CD4-positive, CD25-positive, alpha-beta regulatory T cell (primary cell): ENCODE measurements around the gene FBN2. TPM values are rescaled to one million over a fixed set of nuclear protein-coding genes. Genes with fewer than 3 reads are reported as not detected.

ENCODE experiments used
- ATAC-seq, 2 donors: fragments of 150-1000 bp; cut with Tn5 transposase; one replicate each; pipeline ENCODE4 v1.10.0; 2021; ENCODE audit warnings: low read depth in 2 of 2, moderate number of reproducible peaks in 2 of 2, moderate library complexity in 1 of 2
- DNase-seq, 3 donors: peaks; one replicate each; pipeline versions ENCODE4 v3.0.0 to v3.0.0-alpha.2; 2012 to 2022; ENCODE audit warnings: mixed read lengths in 1 of 3
- H3K27ac ChIP-seq: one replicate; pipeline ENCODE4 v1.7.0; 2013; ENCODE audit warnings: mild to moderate bottlenecking, low read length; ENCODE audit not compliant: insufficient read depth, poor library complexity, severe bottlenecking
- H3K27me3 ChIP-seq: one replicate; pipeline ENCODE4 v1.7.0; 2013; ENCODE audit warnings: low read length; ENCODE audit not compliant: control insufficient read depth, insufficient read depth
- H3K36me3 ChIP-seq: one replicate; pipeline ENCODE4 v1.7.0; 2013; ENCODE audit warnings: mild to moderate bottlenecking, low read length, moderate library complexity; ENCODE audit not compliant: control insufficient read depth, insufficient read depth
- H3K4me1 ChIP-seq: 2 replicates; pipeline ENCODE4 v1.7.0; 2013; ENCODE audit warnings: mild to moderate bottlenecking, low read length; ENCODE audit not compliant: insufficient read depth, control insufficient read depth, poor library complexity, severe bottlenecking
- H3K4me3 ChIP-seq: one replicate; pipeline ENCODE4 v1.7.0; 2013; ENCODE audit warnings: low read depth, mild to moderate bottlenecking, low read length, moderate library complexity
- H3K9me3 ChIP-seq, 2 experiments: 1 replicate in 1 of 2; 2 replicates in 1 of 2; pipeline ENCODE4 v1.7.0; 2013; ENCODE audit warnings: low read length in 2 of 2, mild to moderate bottlenecking in 1 of 2, moderate library complexity in 1 of 2; ENCODE audit not compliant: control insufficient read depth in 2 of 2
- H3K27ac Mint-ChIP-seq, 3 donors: one replicate each; pipeline ENCODE4 v1.8.0; 2020 to 2022; ENCODE audit warnings: mild to moderate bottlenecking in 3 of 3, mixed read lengths in 3 of 3, moderate library complexity in 2 of 3
- H3K27me3 Mint-ChIP-seq: one replicate; pipeline ENCODE4 v1.8.0; 2022; ENCODE audit warnings: mild to moderate bottlenecking, mixed read lengths
- H3K36me3 Mint-ChIP-seq: one replicate; pipeline ENCODE4 v1.8.0; 2020; ENCODE audit warnings: mixed read lengths
- H3K4me1 Mint-ChIP-seq, 4 donors: one replicate each; pipeline ENCODE4 v1.8.0; 2020 to 2022; ENCODE audit warnings: mixed read lengths in 4 of 4, mild to moderate bottlenecking in 1 of 4
- H3K4me3 Mint-ChIP-seq, 4 donors: one replicate each; pipeline ENCODE4 v1.8.0; 2020 to 2022; ENCODE audit warnings: mild to moderate bottlenecking in 4 of 4, mixed read lengths in 4 of 4, moderate library complexity in 3 of 4
- H3K9me3 Mint-ChIP-seq, 7 donors: one replicate each; pipeline ENCODE4 v1.8.0; 2020 to 2022; ENCODE audit warnings: mixed read lengths in 7 of 7, mild to moderate bottlenecking in 3 of 7, moderate library complexity in 2 of 7
- polyA plus RNA-seq, 4 donors: library from polyadenylated mRNA; unstranded; fragments of 300-500 nt; fragmentation: Illumina TruSeq; gene quantifications; one replicate each; pipeline ENCODE4 v1.2.3, GENCODE V29; 2021
- total RNA-seq: library from RNA; stranded (reverse); gene quantifications from one replicate; pipeline ENCODE4 v1.2.3, GENCODE V29; 2022

FBN2 gene
- total and polyA plus RNA-seq, 5 donors from 2014 or later = not detected

GRCh38 chr5:128220841-128221240 is 317.2 kb downstream of the FBN2 start:
- H3K27ac Mint-ChIP-seq = no peak overlapping the region
- Histone ChIP-seq H3K4me1 (no peaks in the 10 kb centered on the region), H3K27ac (no peak overlapping the region), H3K36me3 (no peaks in the 10 kb centered on the region), H3K4me3 (no peak overlapping the region), H3K9me3 (no peaks in the 10 kb centered on the region), H3K27me3 (no peaks in the 10 kb centered on the region)
- peaks cover 0 to 1% (median 0%) of the 10 kb centered on the region in 7 donors for H3K9me3 Mint-ChIP-seq
- no peak for ATAC-seq
- peaks cover 9% of the 10 kb centered on the region for H3K27me3 Mint-ChIP-seq
- H3K36me3 Mint-ChIP-seq = no peaks in the 10 kb centered on the region
- H3K4me3 Mint-ChIP-seq = no peak overlapping the region
- no peak for DNase-seq
- no peaks in the 10 kb centered on the region for H3K4me1 Mint-ChIP-seq

DNA sequence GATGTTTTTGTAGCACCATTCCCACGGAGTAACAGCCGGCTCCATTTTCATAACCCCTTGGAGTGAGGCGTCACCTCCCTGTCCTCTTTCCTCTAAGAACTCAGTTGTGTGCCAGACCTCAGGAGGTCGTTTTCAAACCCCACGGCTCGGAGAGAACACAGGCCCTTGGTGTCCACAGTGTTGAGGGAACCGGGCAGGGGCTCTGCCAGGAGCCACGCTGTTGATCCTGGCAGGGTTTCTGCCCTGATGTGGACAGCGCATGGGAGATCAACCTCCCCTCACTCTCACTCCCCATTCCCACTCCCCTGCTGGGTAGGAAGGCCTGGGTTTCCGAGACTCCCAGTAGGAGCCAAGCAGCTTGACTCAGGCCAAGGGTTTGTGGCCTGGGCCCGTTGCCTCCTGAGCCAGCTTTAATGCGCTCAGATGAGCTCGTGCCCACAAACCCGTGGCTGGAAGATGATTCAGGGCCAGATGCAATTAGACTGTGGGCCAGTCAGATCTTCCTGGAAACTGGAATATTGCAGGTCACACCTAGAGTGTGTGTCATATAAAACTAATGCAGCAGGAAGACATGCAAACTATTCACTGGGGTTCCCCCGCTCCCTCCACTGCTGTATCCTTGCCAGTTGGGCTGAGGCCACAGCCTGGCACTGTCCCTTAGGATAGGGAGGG is 321.0 kb downstream of the FBN2 start:
- DNase-seq (no peak), ATAC-seq (no peak)
- Histone ChIP-seq H3K36me3 (no peaks in the 10 kb centered on the region), H3K9me3 (no peaks in the 10 kb centered on the region), H3K27ac (no peak overlapping the region), H3K4me1 (no peaks in the 10 kb centered on the region), H3K27me3 (no peaks in the 10 kb centered on the region), H3K4me3 (no peak overlapping the region)
- H3K27me3 Mint-ChIP-seq = peaks cover 10% of the 10 kb centered on the region
- H3K4me3 Mint-ChIP-seq = no peak overlapping the region
- peaks cover 0 to 1% (median 0%) of the 10 kb centered on the region in 7 donors for H3K9me3 Mint-ChIP-seq
- H3K27ac Mint-ChIP-seq = no peak overlapping the region
- H3K4me1 Mint-ChIP-seq = peaks cover 0 to 3% (median 1%) of the 10 kb centered on the region in 4 donors
- no peaks in the 10 kb centered on the region for H3K36me3 Mint-ChIP-seq

- H3K27me3 Mint-ChIP-seq = peaks cover 10% of the 10 kb centered on the region
- no peaks in the 10 kb centered on the region for H3K4me1 ChIP-seq
- no peaks in the 10 kb centered on the region for H3K9me3 ChIP-seq
- no peak overlapping the region for H3K27ac ChIP-seq
- no peak overlapping the region for H3K27ac Mint-ChIP-seq
- H3K4me3 Mint-ChIP-seq = no peak overlapping the region
- H3K36me3 Mint-ChIP-seq = no peaks in the 10 kb centered on the region
- H3K9me3 Mint-ChIP-seq = peaks cover 0 to 1% (median 0%) of the 10 kb centered on the region in 7 donors
- H3K4me1 Mint-ChIP-seq = peaks cover 0 to 3% (median 1%) of the 10 kb centered on the region in 4 donors
- no peaks in the 10 kb centered on the region for H3K27me3 ChIP-seq
- no peak overlapping the region for H3K4me3 ChIP-seq
- H3K36me3 ChIP-seq = no peaks in the 10 kb centered on the region
- ATAC-seq (no peak), DNase-seq (no peak)
Observed at GRCh38 chr5:128216285-128216684, 321.8 kb downstream of the FBN2 start.

GRCh38 chr5:128213833-128214232 is 324.2 kb downstream of the FBN2 start:
- no peak for ATAC-seq
- H3K4me1 Mint-ChIP-seq = peaks cover 0 to 3% (median 1%) of the 10 kb centered on the region in 4 donors
- no peaks in the 10 kb centered on the region for H3K36me3 Mint-ChIP-seq
- no peak overlapping the region for H3K27ac Mint-ChIP-seq
- no peaks in the 10 kb centered on the region for H3K9me3 Mint-ChIP-seq
- no peaks in the 10 kb centered on the region for H3K9me3 ChIP-seq
- no peak overlapping the region for H3K4me3 ChIP-seq
- peaks cover 10% of the 10 kb centered on the region for H3K27me3 Mint-ChIP-seq
- no peak overlapping the region for H3K4me3 Mint-ChIP-seq
- no peak for DNase-seq
- no peaks in the 10 kb centered on the region for H3K36me3 ChIP-seq
- no peak overlapping the region for H3K27ac ChIP-seq
- H3K27me3 ChIP-seq = peaks cover 1% of the 10 kb centered on the region
- no peaks in the 10 kb centered on the region for H3K4me1 ChIP-seq

- Histone ChIP-seq H3K27me3 (peaks cover 2% of the 10 kb centered on the region), H3K9me3 (no peaks in the 10 kb centered on the region), H3K36me3 (no peaks in the 10 kb centered on the region), H3K4me3 (no peak overlapping the region), H3K27ac (no peak overlapping the region), H3K4me1 (no peaks in the 10 kb centered on the region)
- Mint-ChIP-seq H3K9me3 (no peaks in the 10 kb centered on the region), H3K4me3 (no peak overlapping the region), H3K36me3 (no peaks in the 10 kb centered on the region), H3K27ac (no peak overlapping the region), H3K4me1 (peaks cover 0 to 3% (median 1%) of the 10 kb centered on the region in 4 donors), H3K27me3 (peaks cover 10% of the 10 kb centered on the region)
- peak in 2 of 3 donors; percentile 33 to 59 for DNase-seq
- peak in 1 of 2 donors; percentile 14 for ATAC-seq
Observed at GRCh38 chr5:128213340-128213739, 324.7 kb downstream of the FBN2 start.

DNA sequence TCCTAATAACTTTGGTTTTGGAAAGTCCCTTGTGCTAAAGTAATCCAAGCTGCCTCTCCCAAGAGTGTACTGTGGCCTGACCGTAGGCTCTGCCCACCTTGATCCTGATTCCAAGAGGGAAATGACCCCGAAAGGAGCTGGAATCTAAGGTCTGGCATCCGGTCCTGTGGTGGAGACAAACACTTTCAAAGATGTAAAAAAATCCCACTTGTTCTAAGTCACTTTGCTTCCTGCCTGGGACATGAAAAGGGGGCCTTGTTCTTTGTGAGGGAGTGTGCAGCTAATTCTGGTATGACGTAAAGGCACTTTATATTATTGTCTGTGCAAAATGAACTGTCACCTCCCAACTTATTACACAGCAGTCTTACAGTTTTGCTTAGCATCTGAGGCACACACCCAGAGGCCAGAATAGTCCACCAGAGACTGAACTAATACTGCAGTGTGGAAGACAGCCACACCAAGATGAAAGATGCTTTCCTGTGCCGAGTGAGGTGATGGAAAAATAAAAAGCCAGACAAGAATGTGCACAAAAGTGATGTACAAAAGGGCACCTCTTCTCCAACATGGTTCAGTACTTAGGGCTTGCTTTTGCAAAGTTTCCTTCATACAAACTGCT is 325.7 kb downstream of the FBN2 start:
- no peak overlapping the region for H3K4me3 ChIP-seq
- no peak overlapping the region for H3K27ac ChIP-seq
- no peak overlapping the region for H3K27ac Mint-ChIP-seq
- H3K4me1 Mint-ChIP-seq = peaks cover 0 to 3% (median 1%) of the 10 kb centered on the region in 4 donors
- peaks cover 2% of the 10 kb centered on the region for H3K27me3 ChIP-seq
- no peaks in the 10 kb centered on the region for H3K4me1 ChIP-seq
- peaks cover 15% of the 10 kb centered on the region for H3K27me3 Mint-ChIP-seq
- no peaks in the 10 kb centered on the region for H3K36me3 Mint-ChIP-seq
- DNase-seq (no peak), ATAC-seq (no peak)
- no peaks in the 10 kb centered on the region for H3K9me3 ChIP-seq
- no peaks in the 10 kb centered on the region for H3K9me3 Mint-ChIP-seq
- no peak overlapping the region for H3K4me3 Mint-ChIP-seq
- H3K36me3 ChIP-seq = no peaks in the 10 kb centered on the region

GRCh38 chr5:128208436-128208835 is 329.6 kb downstream of the FBN2 start:
- peaks cover 0 to 2% (median 1%) of the 10 kb centered on the region in 4 donors for H3K4me1 Mint-ChIP-seq
- peak overlapping the region in 1 of 4 donors; percentile 35 for H3K4me3 Mint-ChIP-seq

More at GRCh38 chr5:128208436-128208835, 329.6 kb downstream of the FBN2 start:
- ATAC-seq (no peak), DNase-seq (no peak)
- H3K27ac ChIP-seq = no peak overlapping the region
- Mint-ChIP-seq H3K9me3 (no peaks in the 10 kb centered on the region), H3K27me3 (peaks cover 27% of the 10 kb centered on the region), H3K36me3 (no peaks in the 10 kb centered on the region), H3K27ac (no peak overlapping the region)
- H3K4me1 ChIP-seq = no peaks in the 10 kb centered on the region
- no peaks in the 10 kb centered on the region for H3K36me3 ChIP-seq
- H3K4me3 ChIP-seq = no peak overlapping the region
- peaks cover 5% of the 10 kb centered on the region for H3K27me3 ChIP-seq
- H3K9me3 ChIP-seq = no peaks in the 10 kb centered on the region
